Neural cell (in vitro differentiated cells): ENCODE data around the gene PROCA1. TPM values are rescaled to one million over a fixed set of nuclear protein-coding genes. Genes with fewer than 3 reads are reported as not detected.

ENCODE experiments used
- H2AFZ ChIP-seq: fragments of 200-600, 300-800 bp; sonication (generic), shearing (Covaris generic); 2 replicates; pipeline ENCODE4 v1.6.0; 2014; ENCODE audit warnings: low read depth, mild to moderate bottlenecking, antibody characterized with exemption, low read length, moderate library complexity
- H3F3A ChIP-seq: fragments of 200-600 bp; shearing (Covaris generic); 2 replicates; pipeline ENCODE4 v1.6.1; 2016; ENCODE audit warnings: mild to moderate bottlenecking, moderate library complexity, mixed read lengths, antibody characterized with exemption, low read length; ENCODE audit not compliant: insufficient read depth, poor library complexity, severe bottlenecking
- H3K27ac ChIP-seq: fragments of 200-600, 300-800 bp; sonication (generic), shearing (Covaris generic); 2 replicates; pipeline ENCODE4 v1.5.1; 2014; ENCODE audit warnings: mild to moderate bottlenecking, low read length, moderate library complexity
- H3K27me3 ChIP-seq: fragments of 300-800, 200-600 bp; sonication (generic), shearing (Covaris generic); 2 replicates; pipeline ENCODE4 v1.6.0; 2014; ENCODE audit warnings: mild to moderate bottlenecking, low read depth, low read length, moderate library complexity; ENCODE audit not compliant: insufficient read depth
- H3K36me3 ChIP-seq: fragments of 300-800, 200-600 bp; sonication (generic), shearing (Covaris generic); 2 replicates; pipeline ENCODE4 v1.5.1; 2014; ENCODE audit warnings: mild to moderate bottlenecking, antibody characterized with exemption, low read length, moderate library complexity; ENCODE audit not compliant: insufficient read depth
- H3K4me2 ChIP-seq: fragments of 300-800, 200-600 bp; sonication (generic), shearing (Covaris generic); 2 replicates; pipeline ENCODE4 v1.6.0; 2014; ENCODE audit warnings: mild to moderate bottlenecking, low read length
- H3K4me3 ChIP-seq: fragments of 300-800, 200-600 bp; sonication (generic), shearing (Covaris generic); 2 replicates; pipeline ENCODE4 v1.5.1; 2014; ENCODE audit warnings: mild to moderate bottlenecking, low read length, moderate library complexity
- H3K79me2 ChIP-seq: fragments of 200-600 bp; shearing (Covaris generic); replicated peaks from 2 replicates; pipeline ENCODE4 v1.6.0; 2014; ENCODE audit warnings: mild to moderate bottlenecking, low read length, moderate library complexity; ENCODE audit not compliant: insufficient read depth
- H3K9ac ChIP-seq: fragments of 300-800, 200-600 bp; sonication (generic), shearing (Covaris generic); 2 replicates; pipeline ENCODE4 v1.6.1; 2016; ENCODE audit warnings: mild to moderate bottlenecking, low read length, mixed read lengths
- H3K9me2 ChIP-seq: fragments of 200-600 bp; shearing (Covaris generic); 2 replicates; pipeline ENCODE4 v1.6.1; 2016; ENCODE audit warnings: mild to moderate bottlenecking, low read length, mixed read lengths; ENCODE audit not compliant: insufficient read depth
- H3K9me3 ChIP-seq: fragments of 200-600, 300-800 bp; sonication (generic), shearing (Covaris generic); 2 replicates; pipeline ENCODE4 v1.6.1; 2016; ENCODE audit warnings: mild to moderate bottlenecking, mixed run types, low read length, moderate library complexity, mixed read lengths
- H4K20me1 ChIP-seq: fragments of 200-600 bp; shearing (Covaris generic); 2 replicates; pipeline ENCODE4 v1.6.1; 2016; ENCODE audit warnings: mild to moderate bottlenecking, mixed run types; ENCODE audit not compliant: insufficient read depth
- CTCF ChIP-seq: fragments of 450-650 bp; IDR thresholded peaks from 2 replicates; pipeline ENCODE4 v1.5.1; 2014; ENCODE audit warnings: antibody characterized with exemption, mild to moderate bottlenecking, moderate library complexity; ENCODE audit not compliant: poor library complexity, severe bottlenecking
- EP300 ChIP-seq: fragments of 450-650 bp; conservative IDR thresholded peaks from 2 replicates; pipeline ENCODE4 v1.6.1; 2014; ENCODE audit warnings: antibody characterized with exemption, mild to moderate bottlenecking, moderate library complexity; ENCODE audit not compliant: poor library complexity, severe bottlenecking
- EZH2 ChIP-seq: fragments of 200-600, 300-800 bp; shearing (Covaris generic), sonication (generic); IDR thresholded peaks from 2 replicates; pipeline ENCODE4 v1.6.1; 2014; ENCODE audit warnings: antibody characterized with exemption, low read length, borderline replicate concordance, mild to moderate bottlenecking; ENCODE audit not compliant: insufficient read depth, poor library complexity, severe bottlenecking
- MXI1 ChIP-seq: fragments of 450-650 bp; conservative IDR thresholded peaks from 2 replicates; pipeline ENCODE4 v1.6.1; 2014; ENCODE audit warnings: antibody characterized with exemption, mild to moderate bottlenecking; ENCODE audit not compliant: poor library complexity, severe bottlenecking
- POLR2AphosphoS5 ChIP-seq: IDR thresholded peaks from 2 replicates; pipeline ENCODE4 v1.6.1; 2012
- SMC3 ChIP-seq: fragments of 450-650 bp; conservative IDR thresholded peaks from 2 replicates; pipeline ENCODE4 v1.6.1; 2014; ENCODE audit warnings: antibody characterized with exemption, mild to moderate bottlenecking, moderate library complexity; ENCODE audit not compliant: poor library complexity
- TAF1 ChIP-seq: IDR thresholded peaks from 2 replicates; pipeline ENCODE4 v1.6.1; 2012; ENCODE audit warnings: low read depth
- polyA plus RNA-seq: library from polyadenylated mRNA; depleted of rRNA; stranded (reverse); fragments of >200 nt; gene quantifications from 2 replicates; pipeline ENCODE4 v1.2.3, GENCODE V29; 2014

PROCA1 gene
- polyA plus RNA-seq, 1 donor from 2014 or later: 20.7 TPM

- no peak for TF ChIP-seq TAF1
- TF ChIP-seq EP300: no peak
- TF ChIP-seq MXI1: no peak
These were observed 7.3 kb upstream of the PROCA1 start (continued) for GRCh38 chr17:28719021-28719433.

GRCh38 chr17:28718333-28719020 lies 6.8 kb upstream of the PROCA1 start:
- H3K4me2 ChIP-seq: no peak overlapping the region
- no peaks in the 10 kb centered on the region for H3K36me3 ChIP-seq
- no peak overlapping the region for H3K9ac ChIP-seq
- H3K9me2 ChIP-seq: no peaks in the 10 kb centered on the region
- H3K79me2 ChIP-seq: peaks cover 17% of the 10 kb centered on the region
- H2AFZ ChIP-seq: no peak overlapping the region
- no peak overlapping the region for H3K27ac ChIP-seq
- TF ChIP-seq EZH2 (peak; percentile 10), SMC3 (no peak)
- no peaks in the 10 kb centered on the region for H3F3A ChIP-seq
- H3K27me3 ChIP-seq: peaks cover 28% of the 10 kb centered on the region
- no peak overlapping the region for H3K4me3 ChIP-seq
- H3K9me3 ChIP-seq: no peaks in the 10 kb centered on the region
- H4K20me1 ChIP-seq: no peaks in the 10 kb centered on the region

DNA sequence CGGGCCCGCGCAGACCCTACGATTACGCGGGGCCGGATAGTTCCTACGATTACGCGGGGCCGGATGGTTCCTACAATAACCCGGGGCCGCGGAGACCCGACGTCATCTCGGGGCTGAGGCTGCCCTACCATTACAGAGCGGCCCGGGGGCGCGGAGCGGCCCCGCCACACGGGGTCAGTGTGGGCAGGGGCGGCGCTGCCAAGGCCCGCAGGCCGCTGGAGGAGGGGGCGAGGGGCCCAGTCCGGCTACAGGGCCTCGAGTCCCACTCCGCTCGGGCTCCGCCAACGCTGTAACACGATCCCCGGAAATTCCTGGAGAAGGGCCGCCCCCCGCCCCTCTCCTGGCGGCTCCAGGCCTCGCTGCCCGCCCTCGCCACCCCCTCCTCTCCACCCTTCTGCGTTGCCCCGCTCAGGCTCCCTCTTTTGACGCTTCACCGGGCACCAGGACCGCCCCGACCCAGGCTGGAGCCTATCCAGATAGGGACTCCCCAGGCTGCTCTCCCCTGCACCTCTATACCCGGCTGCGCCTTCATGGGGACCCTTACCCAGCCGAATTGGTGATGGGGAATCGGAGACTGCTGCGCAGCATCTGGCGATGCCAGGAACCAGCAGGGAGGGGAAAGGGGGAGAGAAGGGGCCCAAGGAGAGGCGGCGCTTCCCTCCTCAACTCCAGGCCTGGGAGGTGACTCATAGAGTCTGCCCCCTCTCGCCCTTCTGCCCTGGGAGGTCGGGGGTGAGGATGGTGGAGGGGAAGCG lies 6.1 kb upstream of the PROCA1 start, which contains the start of gene RAB34:
Gene RAB34, minus strand, starts transcription at position 291 of the 755 bp plus-strand sequence. CDS start 602 bp downstream, outside the sequence.
- Histone ChIP-seq H3K79me2 (peaks cover 17% of the 10 kb centered on the region), H3K9me3 (no peaks in the 10 kb centered on the region), H3K27ac (no peak within 1 kb of the TSS), H4K20me1 (no peaks in the 10 kb centered on the region), H3K27me3 (peaks cover 28% of the 10 kb centered on the region), H3K4me2 (no peak within 1 kb of the TSS), H3K9ac (no peak within 1 kb of the TSS), H2AFZ (no peak within 1 kb of the TSS), H3K4me3 (no peak within 1 kb of the TSS), H3K36me3 (no peaks in the 10 kb centered on the region), H3K9me2 (no peaks in the 10 kb centered on the region), H3F3A (no peaks in the 10 kb centered on the region)
- TF ChIP-seq EZH2 (peak; percentile 18), POLR2AphosphoS5 (no peak)

DNA sequence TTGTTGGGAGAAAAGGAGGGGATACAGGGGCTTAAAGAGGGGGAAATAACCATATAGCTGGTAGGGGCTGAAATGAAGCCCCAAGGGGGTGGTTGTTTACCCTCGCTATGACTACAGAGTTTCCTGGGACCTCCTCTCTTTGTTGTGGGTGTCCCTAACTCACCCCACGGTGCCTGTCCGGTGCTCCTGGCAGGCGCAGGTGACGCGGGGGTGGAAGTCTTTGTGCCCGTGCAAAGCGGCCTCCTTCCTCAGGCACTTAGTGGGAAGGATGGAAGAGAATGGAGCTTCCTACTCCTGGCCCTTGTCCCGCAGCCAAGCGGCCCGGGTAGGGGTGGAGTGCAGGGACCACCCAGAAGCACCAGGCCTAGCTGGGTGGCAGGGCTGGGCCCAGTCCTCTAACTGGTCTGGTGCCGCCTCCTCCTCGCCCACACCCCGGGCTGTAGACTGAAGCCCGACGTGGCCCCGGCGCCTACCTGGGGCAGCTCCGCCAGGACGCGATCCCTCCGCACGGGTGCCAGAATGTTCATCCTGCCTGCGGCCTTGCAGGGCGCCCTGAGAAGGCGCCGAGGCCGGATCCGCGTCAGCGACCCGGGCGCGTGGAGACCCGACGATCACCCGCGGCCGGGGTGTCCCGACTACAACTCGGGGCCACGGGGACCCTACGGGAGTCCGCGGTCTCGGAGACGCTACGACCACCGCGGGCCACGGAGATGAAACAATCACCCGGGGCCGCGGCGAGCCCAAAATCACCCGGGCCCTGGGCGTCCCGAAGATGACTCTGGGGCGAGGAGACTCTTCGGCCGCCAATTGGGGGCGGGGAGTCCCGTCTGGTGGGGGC lies 5.3 kb upstream of the PROCA1 start:
- H4K20me1 ChIP-seq: no peaks in the 10 kb centered on the region
- no peak overlapping the region for H2AFZ ChIP-seq
- H3K36me3 ChIP-seq: no peaks in the 10 kb centered on the region
- no peak for TF ChIP-seq TAF1
- peak; percentile 66 for TF ChIP-seq EZH2
- no peak for TF ChIP-seq CTCF
- no peak for TF ChIP-seq MXI1
- H3K27me3 ChIP-seq: peaks cover 28% of the 10 kb centered on the region
- H3F3A ChIP-seq: no peaks in the 10 kb centered on the region
- H3K9me3 ChIP-seq: no peaks in the 10 kb centered on the region
- no peak overlapping the region for H3K4me3 ChIP-seq
- no peak overlapping the region for H3K27ac ChIP-seq
- no peaks in the 10 kb centered on the region for H3K9me2 ChIP-seq
- H3K4me2 ChIP-seq: no peak overlapping the region
- H3K79me2 ChIP-seq: peaks cover 17% of the 10 kb centered on the region
- H3K9ac ChIP-seq: no peak overlapping the region
